ENCODE measurements around the gene PRICKLE3.

PRICKLE3 gene

DNA sequence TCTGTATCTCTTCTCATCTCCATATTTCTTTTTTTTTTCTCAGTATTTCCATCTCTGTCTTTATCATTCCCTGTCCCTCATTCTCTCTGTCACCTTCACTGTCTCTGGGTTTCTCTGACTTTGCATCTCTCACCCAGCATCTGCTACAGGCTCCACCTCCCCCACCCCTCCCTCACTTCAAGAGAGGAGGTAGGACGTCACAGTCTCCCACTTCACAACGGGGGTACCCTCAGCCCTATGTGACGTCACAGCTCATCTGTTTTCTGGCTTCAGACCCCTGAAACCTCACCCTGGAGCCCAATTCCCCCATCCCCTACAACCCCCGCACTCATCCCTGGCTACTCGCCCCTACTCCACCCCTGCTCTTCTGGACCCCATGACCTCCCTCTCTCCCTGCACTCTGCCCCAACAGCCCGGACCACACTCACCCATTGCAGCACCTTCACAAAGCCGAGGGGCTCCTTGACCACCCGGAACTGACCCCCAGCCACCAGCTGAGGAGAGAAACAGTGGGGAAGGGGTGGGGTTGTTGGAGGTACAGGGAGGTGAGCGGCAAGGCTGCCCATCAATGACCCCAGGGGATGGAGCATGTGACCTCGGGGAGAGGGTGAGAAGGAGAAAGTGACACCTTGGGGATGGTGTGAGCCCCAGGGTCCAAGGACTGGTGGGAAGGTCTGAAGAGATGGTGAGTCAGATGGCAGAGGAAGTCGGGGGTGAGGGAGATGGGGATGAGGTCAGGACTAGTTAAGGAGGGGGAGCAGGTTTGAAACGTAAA is 12.6 kb upstream of the PRICKLE3 start:
- Mint-ChIP-seq H3K27me3 (ENCODE audit: low read depth) (peaks cover 6% of the 10 kb centered on the region), H3K4me1 (ENCODE audit: low read depth) (peaks cover 15% of the 10 kb centered on the region), H3K4me3 (peak overlapping the region; percentile 29), H3K27ac (peak overlapping the region; percentile 8), H3K9me3 (no peaks in the 10 kb centered on the region), H3K36me3 (ENCODE audit: low read depth) (no peaks in the 10 kb centered on the region)

DNA sequence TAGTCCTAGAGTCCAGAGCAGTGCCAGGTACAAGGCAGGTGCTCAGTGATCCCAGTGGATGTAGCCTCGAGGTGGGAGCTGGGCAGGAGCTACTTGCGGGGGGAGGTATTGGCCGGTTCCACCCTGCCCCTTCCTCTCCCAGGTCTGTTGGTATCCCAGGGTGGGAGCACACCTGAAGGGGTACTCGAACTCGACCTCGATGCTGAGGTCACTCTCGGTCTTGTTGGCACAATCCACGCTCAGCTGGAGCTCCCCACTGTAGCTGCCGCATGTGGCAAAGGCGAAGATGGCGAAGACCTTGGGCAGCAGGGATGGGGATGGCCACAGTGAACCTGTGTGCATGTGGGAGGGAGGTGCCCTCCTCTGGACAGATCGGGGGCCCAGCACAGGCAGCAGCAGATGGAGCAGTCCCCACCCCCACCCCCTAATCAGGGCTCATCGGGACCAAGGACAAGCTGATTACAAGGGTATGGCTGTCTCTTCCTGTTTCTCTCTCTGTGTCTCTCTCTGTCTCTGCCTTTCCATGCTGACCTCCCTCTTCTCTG is 11.4 kb upstream of the PRICKLE3 start:
- Mint-ChIP-seq H3K4me3 (no peak overlapping the region), H3K36me3 (ENCODE audit: low read depth) (no peaks in the 10 kb centered on the region), H3K27ac (no peak overlapping the region), H3K9me3 (no peaks in the 10 kb centered on the region), H3K4me1 (ENCODE audit: low read depth) (peaks cover 21% of the 10 kb centered on the region), H3K27me3 (ENCODE audit: low read depth) (peaks cover 6% of the 10 kb centered on the region)

DNA sequence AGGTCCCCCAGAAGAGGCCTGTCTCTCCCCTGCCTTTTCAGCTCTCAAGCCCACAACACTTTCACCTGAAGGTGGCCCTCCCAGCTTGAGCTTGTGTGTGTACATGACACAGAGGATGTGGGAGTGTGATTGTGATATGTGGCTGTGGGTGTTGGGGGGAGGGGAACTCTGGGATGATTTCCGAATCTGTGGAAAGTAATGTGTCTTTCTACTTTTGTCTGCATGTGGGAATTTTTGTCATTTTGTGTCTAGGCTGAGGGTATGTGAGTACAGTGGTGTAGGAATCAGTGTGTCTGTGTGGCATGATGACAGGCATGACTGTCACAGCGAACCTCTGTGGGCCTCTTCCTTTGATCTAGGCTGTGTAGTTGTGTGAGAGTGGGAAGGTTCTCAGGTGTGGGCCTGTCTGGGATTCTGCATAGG is 7.4 kb upstream of the PRICKLE3 start:
- Mint-ChIP-seq H3K9me3 (no peaks in the 10 kb centered on the region), H3K27me3 (ENCODE audit: low read depth) (peaks cover 6% of the 10 kb centered on the region), H3K4me1 (ENCODE audit: low read depth) (peaks cover 29% of the 10 kb centered on the region), H3K4me3 (peak overlapping the region; percentile 2), H3K27ac (peak overlapping the region; percentile 16), H3K36me3 (ENCODE audit: low read depth) (no peaks in the 10 kb centered on the region)

DNA sequence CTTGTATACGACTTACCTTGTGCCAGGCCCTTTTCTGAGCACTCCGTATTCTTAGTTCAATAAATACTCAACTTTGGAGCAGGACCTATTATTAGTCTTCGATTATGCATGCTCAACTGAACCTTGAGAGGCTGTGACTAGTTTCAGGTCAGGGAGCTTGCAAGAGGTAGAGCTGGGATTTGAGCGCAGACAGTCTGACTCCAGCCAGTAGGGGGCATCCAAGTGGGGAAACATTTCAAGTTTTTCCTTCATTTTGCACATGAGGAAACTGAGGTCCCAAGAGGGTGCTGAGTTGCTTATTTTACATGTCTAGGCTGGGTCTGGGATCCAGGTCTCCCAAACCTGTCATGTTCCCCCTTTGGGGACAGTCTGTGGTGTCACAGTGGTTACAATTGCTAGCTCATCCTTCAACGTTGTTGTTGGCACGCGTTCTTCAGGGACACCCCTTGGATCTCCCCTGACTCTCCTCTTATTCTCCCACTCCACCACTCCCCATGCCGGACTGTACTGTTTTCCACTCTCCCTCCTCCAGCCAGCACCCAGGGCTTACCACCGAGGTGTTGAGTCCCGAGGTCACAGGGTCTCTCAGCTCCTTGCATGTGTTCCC is 6.7 kb upstream of the PRICKLE3 start:
- peak overlapping the region; percentile 54 for H3K4me3 Mint-ChIP-seq
- no peaks in the 10 kb centered on the region for H3K36me3 Mint-ChIP-seq (ENCODE audit: low read depth)
- peaks cover 26% of the 10 kb centered on the region for H3K4me1 Mint-ChIP-seq (ENCODE audit: low read depth)
- no peaks in the 10 kb centered on the region for H3K27me3 Mint-ChIP-seq (ENCODE audit: low read depth)
- peak overlapping the region; percentile 22 for H3K27ac Mint-ChIP-seq
- no peaks in the 10 kb centered on the region for H3K9me3 Mint-ChIP-seq

DNA sequence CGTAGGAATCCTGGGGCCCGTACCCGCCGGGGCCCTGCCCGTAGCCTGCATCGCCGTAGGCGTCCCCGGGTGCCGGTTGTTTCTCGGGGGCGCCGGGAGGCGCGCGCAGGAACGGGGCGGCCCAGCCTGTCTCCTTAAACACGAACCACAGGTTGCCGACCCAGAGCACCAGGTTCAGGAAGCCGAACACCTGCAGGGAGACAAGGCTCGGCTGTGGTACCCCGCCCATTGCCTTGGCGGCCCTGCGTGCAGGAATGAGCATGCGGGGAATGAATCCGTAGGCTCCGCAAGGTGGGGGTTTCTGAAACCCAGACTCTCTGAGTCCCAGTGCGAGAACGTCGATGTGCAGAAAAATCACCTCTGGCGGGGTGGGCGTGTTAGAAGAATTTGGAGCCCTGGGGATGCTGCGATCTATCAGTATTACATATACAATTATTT is 5.4 kb upstream of the PRICKLE3 start:
- Mint-ChIP-seq H3K27me3 (ENCODE audit: low read depth) (no peaks in the 10 kb centered on the region), H3K36me3 (ENCODE audit: low read depth) (no peaks in the 10 kb centered on the region), H3K4me1 (ENCODE audit: low read depth) (peaks cover 26% of the 10 kb centered on the region), H3K4me3 (peak overlapping the region; percentile 96), H3K9me3 (no peaks in the 10 kb centered on the region), H3K27ac (peak overlapping the region; percentile 93)

DNA sequence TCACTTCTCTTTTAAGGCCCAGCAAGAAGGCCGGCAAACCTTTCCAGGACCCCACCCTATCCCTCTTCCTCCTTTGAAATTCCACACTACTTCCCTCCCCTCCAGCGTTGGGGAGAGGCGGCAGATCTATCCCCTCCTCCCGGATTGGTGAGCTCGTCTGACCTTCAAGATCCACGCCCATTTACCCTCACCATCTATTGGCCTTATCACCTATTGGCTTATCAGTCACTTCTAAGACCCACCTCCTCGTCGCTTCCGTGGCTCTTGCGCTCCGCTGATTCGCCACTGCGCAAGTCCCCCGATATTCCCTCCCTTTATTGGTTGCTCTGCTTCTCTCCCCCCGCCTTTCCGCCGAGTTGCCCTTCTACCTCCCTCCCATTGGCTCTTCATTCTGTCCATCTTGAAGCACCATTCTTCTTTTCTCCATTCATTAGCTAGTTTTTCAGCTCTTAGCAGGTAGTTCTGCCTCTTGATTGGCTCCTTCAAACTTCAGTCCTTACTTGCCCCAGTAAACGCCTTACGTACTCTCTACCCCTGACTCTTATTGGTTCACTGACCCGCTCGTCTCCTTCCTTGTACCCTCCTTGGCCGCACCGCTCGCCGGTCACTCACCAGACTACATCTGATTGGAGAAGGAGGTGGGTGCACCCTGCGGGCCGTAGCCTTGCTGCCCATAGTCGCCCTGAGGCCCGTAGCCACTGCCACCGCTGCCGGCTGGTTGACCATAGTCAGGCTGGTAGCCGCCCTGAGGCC is 4.8 kb upstream of the PRICKLE3 start:
- H3K9me3 Mint-ChIP-seq: no peaks in the 10 kb centered on the region
- H3K4me3 Mint-ChIP-seq: peak overlapping the region; percentile 96
- peaks cover 29% of the 10 kb centered on the region for H3K4me1 Mint-ChIP-seq (ENCODE audit: low read depth)
- H3K27ac Mint-ChIP-seq: peak overlapping the region; percentile 93
- no peaks in the 10 kb centered on the region for H3K36me3 Mint-ChIP-seq (ENCODE audit: low read depth)
- no peaks in the 10 kb centered on the region for H3K27me3 Mint-ChIP-seq (ENCODE audit: low read depth)

DNA sequence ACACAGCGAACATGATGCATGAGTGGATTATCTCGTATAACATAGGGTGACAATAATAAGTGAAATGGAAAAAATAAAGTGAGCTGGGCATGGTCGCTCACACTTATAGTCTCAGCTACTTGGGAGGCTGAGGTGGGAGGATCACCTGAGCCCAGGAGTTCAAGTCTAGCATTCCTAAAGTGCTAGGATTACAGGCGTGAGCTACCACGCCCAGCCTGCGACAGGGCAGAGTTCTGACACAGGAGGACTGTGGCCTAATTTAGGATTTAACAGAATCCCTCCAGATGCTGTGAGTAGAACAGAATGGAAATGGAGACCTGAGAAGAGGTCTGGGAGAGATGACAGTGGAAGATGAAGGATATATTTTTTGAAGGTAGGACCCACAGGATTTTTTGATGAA is 3.4 kb upstream of the PRICKLE3 start:
- H3K4me1 Mint-ChIP-seq (ENCODE audit: low read depth): peaks cover 34% of the 10 kb centered on the region
- peak overlapping the region; percentile 63 for H3K27ac Mint-ChIP-seq
- no peaks in the 10 kb centered on the region for H3K36me3 Mint-ChIP-seq (ENCODE audit: low read depth)
- H3K9me3 Mint-ChIP-seq: no peaks in the 10 kb centered on the region
- peak overlapping the region; percentile 96 for H3K4me3 Mint-ChIP-seq
- no peaks in the 10 kb centered on the region for H3K27me3 Mint-ChIP-seq (ENCODE audit: low read depth)

DNA sequence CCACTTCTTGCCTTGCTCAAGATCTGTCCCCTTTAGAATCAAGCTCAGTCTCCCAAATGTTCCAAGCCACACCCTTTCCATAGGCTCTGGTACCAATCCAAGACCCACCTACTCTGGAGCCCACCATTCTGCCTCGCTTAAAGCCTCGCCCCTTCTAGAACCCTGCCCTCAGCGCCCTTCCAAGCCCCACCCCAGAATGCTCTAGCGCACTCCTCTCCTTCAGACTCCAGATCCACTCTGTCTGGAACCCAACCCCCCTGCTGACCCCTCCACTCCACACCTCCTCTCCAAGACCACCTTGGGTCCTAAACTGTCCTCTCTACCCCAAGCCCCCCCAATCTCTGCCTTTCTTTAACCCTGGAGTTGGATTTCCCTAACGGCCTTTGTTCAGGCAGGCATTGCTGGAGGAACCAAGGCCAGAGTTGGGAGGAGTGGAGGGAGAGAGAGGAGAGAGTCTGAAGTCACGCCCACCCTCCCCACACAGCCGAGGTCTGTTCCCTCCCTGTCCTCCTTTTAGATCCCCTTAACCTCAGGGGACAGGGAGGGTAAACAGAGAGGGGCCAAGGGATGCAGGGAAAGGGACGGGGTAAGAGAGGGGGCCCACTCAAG is 2.4 kb upstream of the PRICKLE3 start:
- Mint-ChIP-seq H3K36me3 (ENCODE audit: low read depth) (no peaks in the 10 kb centered on the region), H3K4me3 (no peak overlapping the region), H3K4me1 (ENCODE audit: low read depth) (peaks cover 32% of the 10 kb centered on the region), H3K9me3 (no peaks in the 10 kb centered on the region), H3K27me3 (ENCODE audit: low read depth) (no peaks in the 10 kb centered on the region), H3K27ac (no peak overlapping the region)

DNA sequence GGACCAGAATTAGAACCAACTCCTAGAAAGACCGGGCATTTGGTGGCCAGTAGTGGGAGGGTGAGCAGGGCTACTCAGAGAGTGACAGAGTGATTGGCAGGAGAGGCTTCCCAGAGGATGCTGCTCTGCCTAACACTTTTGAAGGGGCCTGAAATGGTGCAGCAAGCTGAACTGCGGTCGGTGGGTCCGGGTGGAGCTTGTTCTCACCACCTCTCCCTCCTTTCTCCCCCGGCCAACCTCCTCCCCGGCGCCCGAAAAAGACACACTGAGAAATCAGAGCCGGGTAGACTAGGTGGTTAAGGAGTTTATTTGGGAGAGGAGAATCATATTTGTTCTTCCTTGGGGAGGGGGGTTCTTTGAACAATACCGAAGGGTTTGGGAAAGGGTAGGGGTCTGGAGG is 1.4 kb upstream of the PRICKLE3 start:
- Mint-ChIP-seq H3K27me3 (ENCODE audit: low read depth) (no peaks in the 10 kb centered on the region), H3K27ac (no peak overlapping the region), H3K4me3 (no peak overlapping the region), H3K4me1 (ENCODE audit: low read depth) (peaks cover 26% of the 10 kb centered on the region), H3K9me3 (no peaks in the 10 kb centered on the region), H3K36me3 (ENCODE audit: low read depth) (peaks cover under 1% of the 10 kb centered on the region)

DNA sequence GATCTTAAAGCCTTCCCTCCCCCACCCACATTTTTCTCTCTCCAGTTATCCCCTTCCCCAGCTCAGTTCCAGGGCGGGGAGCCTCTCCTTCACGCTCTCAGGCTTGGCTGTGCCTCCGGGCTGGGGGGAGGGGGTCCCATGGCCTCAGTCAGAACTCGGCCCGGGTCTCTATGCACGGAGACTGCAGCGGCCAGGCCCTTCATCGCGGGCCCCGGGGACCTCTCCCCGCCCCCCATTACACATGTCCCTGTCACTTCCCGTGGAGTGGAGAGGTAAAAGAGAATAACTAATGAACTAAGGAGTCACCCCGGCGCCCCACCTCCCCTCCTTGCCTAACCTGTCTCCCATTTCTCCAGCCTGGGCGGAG is 838 bp upstream of the PRICKLE3 start:
- H3K9me3 Mint-ChIP-seq: no peaks in the 10 kb centered on the region
- H3K4me3 Mint-ChIP-seq: peak overlapping the region; percentile 58
- H3K27ac Mint-ChIP-seq: no peak overlapping the region
- peaks cover 6% of the 10 kb centered on the region for H3K36me3 Mint-ChIP-seq (ENCODE audit: low read depth)
- no peaks in the 10 kb centered on the region for H3K27me3 Mint-ChIP-seq (ENCODE audit: low read depth)
- H3K4me1 Mint-ChIP-seq (ENCODE audit: low read depth): peaks cover 24% of the 10 kb centered on the region

DNA sequence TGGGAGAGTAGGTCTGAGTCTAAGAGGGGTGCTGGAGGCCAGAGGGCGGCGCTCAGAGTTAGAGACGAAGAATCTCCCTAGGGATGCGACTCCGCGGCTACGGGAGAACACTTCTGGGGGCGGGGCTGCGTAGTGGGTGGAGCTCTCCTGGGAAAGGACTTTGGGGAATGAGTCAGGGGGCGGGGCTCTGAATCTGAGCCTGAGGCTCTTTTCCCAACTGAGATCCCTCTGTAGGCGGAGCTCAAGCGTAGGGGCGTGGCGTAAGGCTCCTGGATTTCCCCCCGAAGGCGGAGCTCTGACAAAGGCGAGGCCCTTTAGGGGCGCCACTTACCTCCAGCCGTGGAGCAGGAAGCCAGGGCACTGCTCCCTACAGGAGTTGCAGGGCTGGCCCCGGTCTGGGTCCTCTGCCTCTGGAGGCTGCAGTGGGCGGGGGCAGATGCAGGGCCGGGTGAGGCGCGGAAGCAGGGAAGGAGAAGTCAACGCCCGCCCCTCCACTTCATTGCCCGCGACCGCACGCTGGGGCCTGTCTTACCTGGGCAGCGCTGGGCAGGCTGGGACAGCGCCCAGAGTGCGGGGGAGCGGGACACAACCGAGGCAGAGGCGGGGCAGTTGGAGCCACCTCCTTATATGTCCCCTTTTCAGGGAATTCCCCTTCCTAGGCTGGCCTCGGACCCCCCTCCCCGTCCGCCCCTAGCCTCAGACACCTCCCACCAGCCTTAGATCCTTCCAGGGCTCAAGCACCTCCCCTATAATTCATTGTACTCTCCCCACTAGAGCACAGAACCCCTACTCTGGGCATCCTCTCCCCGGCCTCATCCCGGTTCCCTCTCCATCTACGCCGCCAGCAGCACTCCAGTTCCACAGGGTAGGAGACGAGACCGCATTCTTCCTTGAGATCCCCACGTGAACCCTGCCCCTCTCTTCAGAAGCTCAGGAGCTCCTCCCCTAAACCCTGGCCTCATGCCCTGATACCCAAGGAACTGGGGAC is 1.6 kb downstream of the PRICKLE3 start:
- H3K36me3 Mint-ChIP-seq (ENCODE audit: low read depth): peaks cover 13% of the 10 kb centered on the region
- H3K4me3 Mint-ChIP-seq: peak overlapping the region; percentile 84
- no peaks in the 10 kb centered on the region for H3K9me3 Mint-ChIP-seq
- peak overlapping the region; percentile 63 for H3K27ac Mint-ChIP-seq
- peaks cover 21% of the 10 kb centered on the region for H3K4me1 Mint-ChIP-seq (ENCODE audit: low read depth)
- H3K27me3 Mint-ChIP-seq (ENCODE audit: low read depth): no peaks in the 10 kb centered on the region

DNA sequence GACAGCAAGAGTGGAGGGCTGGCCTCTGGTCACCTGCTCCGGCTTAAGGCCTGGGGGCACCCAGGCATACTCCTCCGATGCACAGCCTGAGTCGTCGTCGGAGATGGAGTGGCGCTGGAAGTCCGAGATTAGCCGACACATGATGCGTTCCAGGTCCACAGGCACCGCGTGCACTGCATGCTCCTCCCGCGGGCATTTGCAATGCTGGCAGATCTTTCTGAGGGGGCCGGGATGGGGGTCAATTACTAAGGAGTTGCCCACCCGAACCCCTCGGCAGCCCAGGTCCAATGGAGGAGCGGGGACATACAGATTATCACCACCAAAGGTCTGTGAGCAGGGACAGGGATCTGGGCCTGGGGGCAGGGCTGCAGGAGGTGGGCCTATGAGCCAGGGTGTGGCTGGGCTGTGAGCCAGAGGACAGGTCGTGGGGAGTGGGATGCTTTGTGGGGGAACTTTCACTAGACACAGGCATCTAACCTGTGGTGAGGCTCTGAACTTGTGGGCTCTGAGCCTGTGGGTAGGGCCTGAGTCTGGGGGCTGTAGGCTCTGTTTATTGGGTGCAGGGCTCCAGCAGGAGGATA is 2.4 kb downstream of the PRICKLE3 start:
- Mint-ChIP-seq H3K4me3 (peak overlapping the region; percentile 68), H3K4me1 (ENCODE audit: low read depth) (peaks cover 20% of the 10 kb centered on the region), H3K27ac (no peak overlapping the region), H3K36me3 (ENCODE audit: low read depth) (peaks cover 18% of the 10 kb centered on the region), H3K27me3 (ENCODE audit: low read depth) (no peaks in the 10 kb centered on the region), H3K9me3 (no peaks in the 10 kb centered on the region)

DNA sequence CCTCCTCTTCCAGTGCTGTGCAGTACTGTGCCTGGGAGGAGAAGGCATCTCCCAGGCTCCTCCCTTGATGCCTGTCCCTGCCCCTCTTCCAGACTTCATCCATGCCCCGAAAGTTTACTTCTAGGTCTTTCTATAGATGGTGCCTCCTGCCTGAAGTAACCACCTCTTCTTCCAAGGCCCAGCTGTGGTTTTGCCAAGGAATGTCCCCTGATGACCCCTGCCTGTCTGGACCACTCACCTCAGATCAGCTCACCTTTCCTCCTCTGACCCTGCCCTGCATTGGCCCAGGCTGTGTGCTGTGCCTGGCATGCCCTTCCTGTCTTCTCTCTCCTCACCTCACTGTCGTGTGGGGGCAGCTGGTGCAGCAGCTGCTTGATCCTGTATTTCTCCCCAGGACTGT is 6.8 kb downstream of the PRICKLE3 start:
- no peak overlapping the region for H3K4me3 Mint-ChIP-seq
- no peaks in the 10 kb centered on the region for H3K9me3 Mint-ChIP-seq
- H3K27ac Mint-ChIP-seq: no peak overlapping the region
- no peaks in the 10 kb centered on the region for H3K27me3 Mint-ChIP-seq (ENCODE audit: low read depth)
- peaks cover 25% of the 10 kb centered on the region for H3K4me1 Mint-ChIP-seq (ENCODE audit: low read depth)
- peaks cover 38% of the 10 kb centered on the region for H3K36me3 Mint-ChIP-seq (ENCODE audit: low read depth)
